A673 (cell line): ENCODE results near the gene LYL1. TPM values are rescaled to one million over a fixed set of nuclear protein-coding genes. Genes with fewer than 3 reads are reported as not detected.

ENCODE experiments used
- BruUV-seq: library from RNA; stranded (reverse); fragments of 400-500 nt; replicated peaks from 2 replicates; lab custom pipeline; 2021; lab: Mats Ljungman, UMichigan
- CTCF ChIA-PET: fragments of 300-600 bp; sonication (Branson Sonifier 250); formaldehyde crosslinking; loops from one replicate; lab custom pipeline; 2022; ENCODE audit warnings: antibody characterized with exemption; lab: Charles Lee
- POLR2A ChIA-PET: fragments of 300-600 bp; sonication (Branson Sonifier 250); formaldehyde crosslinking; loops from one replicate; lab custom pipeline; 2022; ENCODE audit warnings: antibody characterized with exemption; ENCODE audit not compliant: low non-redundant PET; lab: Charles Lee
- DNase-seq: peaks from one replicate; pipeline ENCODE4 v3.0.0-alpha.2; 2015; ENCODE audit warnings: low spot score
- H3K27ac ChIP-seq: fragments of 200-600 bp; sonication (generic); 2 replicates; pipeline ENCODE4 v1.5.1; 2016; ENCODE audit warnings: mixed run types, low read depth, mild to moderate bottlenecking, mixed read lengths, antibody characterized with exemption, low read length; ENCODE audit not compliant: poor library complexity, severe bottlenecking
- H3K27me3 ChIP-seq: fragments of 200-600 bp; sonication (generic); replicated peaks from 2 replicates; pipeline ENCODE4 v1.6.1; 2017; ENCODE audit warnings: mixed run types, low read depth, mild to moderate bottlenecking, mixed read lengths, antibody characterized with exemption, low read length; ENCODE audit not compliant: insufficient read depth, poor library complexity
- H3K36me3 ChIP-seq: fragments of 200-600 bp; sonication (generic); 2 replicates; pipeline ENCODE4 v1.6.1; 2016; ENCODE audit warnings: mixed run types, mild to moderate bottlenecking, mixed read lengths, antibody characterized with exemption, low read length; ENCODE audit not compliant: insufficient read depth, poor library complexity, severe bottlenecking
- H3K4me1 ChIP-seq: fragments of 200-600 bp; sonication (generic); 2 replicates; pipeline ENCODE4 v1.6.1; 2017; ENCODE audit warnings: mixed run types, mild to moderate bottlenecking, mixed read lengths, antibody characterized with exemption, low read length; ENCODE audit not compliant: insufficient read depth, poor library complexity, severe bottlenecking
- H3K4me3 ChIP-seq: fragments of 200-600 bp; sonication (generic); 2 replicates; pipeline ENCODE4 v1.5.1; 2016; ENCODE audit warnings: low read depth, mixed run types, mild to moderate bottlenecking, mixed read lengths, low read length; ENCODE audit not compliant: poor library complexity, severe bottlenecking
- H3K9me3 ChIP-seq: fragments of 200-600 bp; sonication (generic); 2 replicates; pipeline ENCODE4 v1.6.1; 2016; ENCODE audit warnings: mixed run types, low read depth, mild to moderate bottlenecking, mixed read lengths, antibody characterized with exemption, low read length; ENCODE audit not compliant: poor library complexity, severe bottlenecking
- CTCF ChIP-seq: fragments of 300-800, 200-600 bp; sonication (generic); conservative IDR thresholded peaks from 2 replicates; pipeline ENCODE4 v1.5.1; 2017; ENCODE audit warnings: low read depth, mild to moderate bottlenecking, antibody characterized with exemption, low read length, moderate library complexity, mixed read lengths
- EZH2 ChIP-seq: fragments of 200-600 bp; sonication (generic); IDR thresholded peaks from 2 replicates; pipeline ENCODE4 v1.6.1; 2017; ENCODE audit warnings: borderline replicate concordance, low read depth, mild to moderate bottlenecking, mixed read lengths, antibody characterized with exemption, low read length; ENCODE audit not compliant: poor library complexity, severe bottlenecking
- intact Hi-C: fragments of 100-400 bp; cut with micrococcal nuclease; formaldehyde crosslinking; loops from one replicate; pipeline ENCODE4 v1.10.0; 2022; ENCODE audit not compliant: unreplicated experiment
- total RNA-seq: library from RNA; stranded (reverse); gene quantifications from 2 replicates; pipeline ENCODE4 v1.2.3, GENCODE V29; 2021

LYL1 gene
- total RNA-seq, 1 experiment from 2014 or later, result not detected

GRCh38 chr19:13077240-13077639 lies 25.4 kb downstream of the LYL1 start:
- Histone ChIP-seq H3K9me3 (no peaks in the 10 kb centered on the region), H3K4me3 (no peak overlapping the region), H3K27ac (no peak overlapping the region), H3K36me3 (peaks cover 16% of the 10 kb centered on the region), H3K4me1 (peaks cover 27% of the 10 kb centered on the region), H3K27me3 (no peaks in the 10 kb centered on the region)
- no TSS peak for BruUV-seq
- no peak for DNase-seq
- intact Hi-C loops, result no loop called here
- ChIA-PET POLR2A (no interaction called here), CTCF (no interaction called here)
- TF ChIP-seq EZH2 (no peak), CTCF (no peak)

GRCh38 chr19:13076787-13077186 lies 25.9 kb downstream of the LYL1 start:
- H3K36me3 ChIP-seq, result peaks cover 16% of the 10 kb centered on the region
- peaks cover 24% of the 10 kb centered on the region for H3K4me1 ChIP-seq
- ChIA-PET CTCF (no interaction called here), POLR2A (no interaction called here)
- H3K9me3 ChIP-seq, result no peaks in the 10 kb centered on the region
- no TSS peak for BruUV-seq
- TF ChIP-seq EZH2 (no peak), CTCF (no peak)
- intact Hi-C loops, result no loop called here
- H3K27me3 ChIP-seq, result no peaks in the 10 kb centered on the region
- DNase-seq, result no peak
- no peak overlapping the region for H3K27ac ChIP-seq
- no peak overlapping the region for H3K4me3 ChIP-seq

GRCh38 chr19:13076320-13076719 lies 26.3 kb downstream of the LYL1 start:
- Histone ChIP-seq H3K4me3 (no peak overlapping the region), H3K36me3 (peaks cover 16% of the 10 kb centered on the region), H3K9me3 (no peaks in the 10 kb centered on the region), H3K27ac (no peak overlapping the region), H3K4me1 (peaks cover 24% of the 10 kb centered on the region), H3K27me3 (no peaks in the 10 kb centered on the region)
- no peak for DNase-seq
- CTCF ChIA-PET, result no interaction called here
- intact Hi-C loops, result no loop called here
- POLR2A ChIA-PET, result no interaction called here
- no peak for TF ChIP-seq EZH2
- no peak for TF ChIP-seq CTCF
- BruUV-seq, result no TSS peak
